A549 (cell line): ENCODE measurements around the gene NTF3. TPM values are rescaled to one million over a fixed set of nuclear protein-coding genes. Genes with fewer than 3 reads are reported as not detected.
"Not testable (repeated sequence)": the region's sequence is repeated elsewhere in the genome, so short reads cannot be mapped to it uniquely, and the experiment has no call there.

ENCODE experiments used
- ATAC-seq, 2 experiments: fragments of 200-7000 bp in 1 of 2; fragments of >200 bp in 1 of 2; cut with Nextera tagmentation in 1 of 2; cut with Tn5 transposase in 1 of 2; 3 replicates each; pipeline versions ENCODE4 v1.8.0 to v1.9.1; 2018 to 2020; ENCODE audit warnings: mild to moderate bottlenecking in 1 of 2, moderate library complexity in 1 of 2
- CTCF ChIA-PET: fragments of 300-600 bp; sonication (Branson Sonifier 250); formaldehyde crosslinking; extraction: SDS; loops from one replicate; lab custom pipeline; 2021; ENCODE audit warnings: antibody characterized with exemption, inconsistent platforms; lab: Yijun Ruan, JAX
- POLR2A ChIA-PET: fragments of 350-600 bp; formaldehyde crosslinking; extraction: SDS; loops from one replicate; lab custom pipeline; 2021; ENCODE audit warnings: antibody characterized with exemption, inconsistent platforms; lab: Yijun Ruan, JAX
- DNase-seq, 2 experiments: peaks; one replicate each; pipeline versions ENCODE4 v3.0.0 to v3.0.0-alpha.2; 2011 to 2016; ENCODE audit warnings: low read depth in 1 of 2, low spot score in 1 of 2
- FAIRE-seq: peaks from 2 replicates; lab custom pipeline; 2011; peaks lifted over from hg19 to GRCh38; lab: Jason Lieb, UNC
- H3K27ac ChIP-seq, 2 experiments: fragments of >200 bp; sonication (Bioruptor Twin); formaldehyde crosslinking; 3 replicates each; pipeline ENCODE4 v1.5.1; 2016 to 2017
- H3K4me1 ChIP-seq: fragments of >200 bp; sonication (Bioruptor Twin); formaldehyde crosslinking; 3 replicates; pipeline ENCODE4 v1.6.1; 2016
- H3K4me2 ChIP-seq: fragments of >200 bp; sonication (Bioruptor Twin); formaldehyde crosslinking; 3 replicates; pipeline ENCODE4 v1.6.1; 2016
- H3K4me3 ChIP-seq: fragments of >200 bp; sonication (Bioruptor Twin); formaldehyde crosslinking; 3 replicates; pipeline ENCODE4 v1.5.1; 2016
- H3K9me3 ChIP-seq: fragments of >200 bp; sonication (Bioruptor Twin); formaldehyde crosslinking; 3 replicates; pipeline ENCODE4 v1.6.1; 2016
- CEBPB ChIP-seq, 2 experiments: fragments of >200 bp in 1 of 2; sonication (Bioruptor Twin) in 1 of 2; formaldehyde crosslinking in 1 of 2; IDR thresholded peaks; 2 replicates each; pipeline ENCODE4 v1.6.1; 2012 to 2016
- EHF ChIP-seq: fragments of 250-450 bp; sonication (Bioruptor Pico); IDR thresholded peaks from 2 replicates; pipeline ENCODE4 v1.5.0; 2020; ENCODE audit warnings: mild to moderate bottlenecking
- ELK1 ChIP-seq: fragments of 150-350 bp; IDR thresholded peaks from 2 replicates; pipeline ENCODE4 v1.6.1; 2014; ENCODE audit warnings: low read depth, mild to moderate bottlenecking, low read length
- FOSL2 ChIP-seq, 2 experiments: fragments of 450-650 bp in 1 of 2; fragments of >200 bp in 1 of 2; sonication (Bioruptor Twin) in 1 of 2; formaldehyde crosslinking; IDR thresholded peaks; 2 replicates each; pipeline versions ENCODE4 v1.5.0 to v1.6.1; 2016 to 2020; ENCODE audit warnings: mild to moderate bottlenecking in 1 of 2, moderate library complexity in 1 of 2
- FOXS1 ChIP-seq: fragments of 250-450 bp; sonication (Bioruptor Pico); IDR thresholded peaks from 2 replicates; pipeline ENCODE4 v1.5.0; 2020; ENCODE audit warnings: mild to moderate bottlenecking, moderate library complexity
- HDAC2 ChIP-seq: fragments of 200-600 bp; sonication (generic); IDR thresholded peaks from 2 replicates; pipeline ENCODE4 v1.6.1; 2016
- HEYL ChIP-seq: fragments of 250-450 bp; sonication (Bioruptor Pico); IDR thresholded peaks from 2 replicates; pipeline ENCODE4 v1.8.0; 2021; ENCODE audit warnings: mild to moderate bottlenecking, moderate library complexity
- JUNB ChIP-seq: fragments of >200 bp; sonication (Bioruptor Twin); formaldehyde crosslinking; IDR thresholded peaks from 2 replicates; pipeline ENCODE4 v1.6.1; 2016
- KDM1A ChIP-seq: fragments of 200-600 bp; sonication (generic); IDR thresholded peaks from 2 replicates; pipeline ENCODE4 v1.6.1; 2016; ENCODE audit warnings: low read depth, mild to moderate bottlenecking
- KDM5A ChIP-seq: fragments of 200-600 bp; sonication (generic); IDR thresholded peaks from 2 replicates; pipeline ENCODE4 v1.6.1; 2016; ENCODE audit warnings: antibody characterized with exemption, mild to moderate bottlenecking
- MAX ChIP-seq: IDR thresholded peaks from 2 replicates; pipeline ENCODE4 v1.6.1; 2012
- MAZ ChIP-seq: fragments of 150-350 bp; IDR thresholded peaks from 2 replicates; pipeline ENCODE4 v1.6.1; 2014; ENCODE audit warnings: antibody characterized with exemption, low read depth, low read length, borderline replicate concordance
- NFE2L2 ChIP-seq: fragments of 150-350 bp; conservative IDR thresholded peaks from 2 replicates; pipeline ENCODE4 v1.6.1; 2014; ENCODE audit warnings: low read length
- NR3C1 ChIP-seq: fragments of >200 bp; sonication (Bioruptor Twin); formaldehyde crosslinking; IDR thresholded peaks from 3 replicates; pipeline ENCODE4 v1.6.1; 2017
- PBX3 ChIP-seq: IDR thresholded peaks from 2 replicates; pipeline ENCODE4 v1.6.1; 2012
- PHF8 ChIP-seq: fragments of 200-600 bp; sonication (generic); IDR thresholded peaks from 2 replicates; pipeline ENCODE4 v1.6.1; 2016; ENCODE audit warnings: low read depth, mild to moderate bottlenecking, antibody characterized with exemption, moderate library complexity, borderline replicate concordance
- POLR2A ChIP-seq: IDR thresholded peaks from 2 replicates; pipeline ENCODE4 v1.6.1; 2012; ENCODE audit warnings: mild to moderate bottlenecking, low read length
- RAD21 ChIP-seq, 2 experiments: fragments of >200 bp in 1 of 2; sonication (Bioruptor Twin) in 1 of 2; formaldehyde crosslinking in 1 of 2; IDR thresholded peaks in 1 of 2; conservative IDR thresholded peaks in 1 of 2; 2 replicates in 1 of 2; 3 replicates in 1 of 2; pipeline ENCODE4 v1.6.1; 2012 to 2018; ENCODE audit warnings: inconsistent platforms in 1 of 2
- REST ChIP-seq: fragments of 200-600 bp; sonication (generic); IDR thresholded peaks from 2 replicates; pipeline ENCODE4 v1.6.1; 2016; ENCODE audit warnings: antibody characterized with exemption, mild to moderate bottlenecking, moderate library complexity
- SMC3 ChIP-seq: fragments of >200 bp; sonication (Bioruptor Twin); formaldehyde crosslinking; IDR thresholded peaks from 3 replicates; pipeline ENCODE4 v1.6.1; 2018; ENCODE audit warnings: inconsistent platforms
- TP53 ChIP-seq: fragments of 250-450 bp; sonication (Bioruptor Pico); IDR thresholded peaks from 2 replicates; pipeline ENCODE4 v1.5.0; 2021; ENCODE audit warnings: mild to moderate bottlenecking, moderate library complexity
- WGBS: methylation state at CpG from one replicate; pipeline ENCODE4 v1.1.6; 2017; ENCODE audit errors: missing lambda C conversion rate; 5-methylcytosine and 5-hydroxymethylcytosine counted together
- polyA plus RNA-seq, 4 experiments: library from polyadenylated mRNA; depleted of rRNA in 3 of 4; stranded (reverse); fragments of >200 nt; fragmentation: RNase III in 1 of 4; extraction: RNeasy Plus Mini Kit Qiagen cat#74134 plus additional on column Dnase treatment in 1 of 4; gene quantifications; 2 replicates in 3 of 4; 3 replicates in 1 of 4; pipeline ENCODE4 v1.2.3, GENCODE V29; 2011 to 2017

NTF3 gene
- polyA plus RNA-seq, 2 of the 4 experiments (the other 2 are of a cell fraction), result not detected

- no peaks in the 10 kb centered on the region for H3K4me1 ChIP-seq
- H3K4me3 ChIP-seq, result no peak overlapping the region
- POLR2A ChIA-PET, result no interaction called here
- FAIRE-seq, result no peak
- TF ChIP-seq JUNB (no peak), CEBPB (IDR thresholded peaks at IDR 0.05) (no peak), HDAC2 (no peak), FOXS1 (CRISPR knock-in tag) (no peak), NR3C1 (no peak), MAX (no peak), REST (no peak), SMC3 (no peak), KDM1A (no peak), PBX3 (no peak)
- no peak for ATAC-seq
- CTCF ChIA-PET, result no interaction called here
- H3K4me2 ChIP-seq, result no peak overlapping the region
- WGBS, result 10% methylated on average over 10 of the region's 10 CpGs
- DNase-seq, result no peak
- no peak overlapping the region for H3K27ac ChIP-seq
- H3K9me3 ChIP-seq, result no peaks in the 10 kb centered on the region
Measured at GRCh38 chr12:5534426-5535199, 102.7 kb downstream of the NTF3 start.

GRCh38 chr12:5535541-5535940 is 103.6 kb downstream of the NTF3 start:
- Histone ChIP-seq H3K4me3 (no peak overlapping the region), H3K4me1 (no peaks in the 10 kb centered on the region), H3K27ac (no peak overlapping the region), H3K9me3 (no peaks in the 10 kb centered on the region), H3K4me2 (no peak overlapping the region)
- ATAC-seq (no peak), FAIRE-seq (no peak), DNase-seq (no peak)
- TF ChIP-seq FOSL2 (IDR thresholded peaks at IDR 0.05), result no peak
- no peak for TF ChIP-seq FOSL2 (CRISPR knock-in tag; IDR thresholded peaks at IDR 0.05)
- TF ChIP-seq POLR2A, result no peak
- no peak for TF ChIP-seq RAD21 (conservative IDR thresholded peaks at IDR 0.05 in 1 of 2, IDR thresholded peaks at IDR 0.05 in 1 of 2)
- TF ChIP-seq EHF (CRISPR knock-in tag), result no peak
- no peak for TF ChIP-seq JUNB
- no peak for TF ChIP-seq HEYL
- TF ChIP-seq MAZ, result no peak
- TF ChIP-seq KDM5A, result no peak
- no peak for TF ChIP-seq PHF8
- no peak for TF ChIP-seq ELK1
- TF ChIP-seq TP53 (CRISPR knock-in tag), result no peak
- TF ChIP-seq NFE2L2, result no peak
- WGBS, result 0% methylated on average over 3 of the region's 3 CpGs
- ChIA-PET CTCF (no interaction called here), POLR2A (no interaction called here)

- H3K4me3 ChIP-seq, CTCF ChIA-PET, POLR2A ChIA-PET, DNase-seq, ATAC-seq, H3K4me2 ChIP-seq, H3K27ac ChIP-seq, FAIRE-seq, H3K4me1 ChIP-seq, H3K9me3 ChIP-seq: not testable (repeated sequence)
- WGBS, result 14% methylated on average over 13 of the region's 13 CpGs
Measured at GRCh38 chr12:5537026-5537615, 105.2 kb downstream of the NTF3 start.
